HG03280 (cell line): Measurements from ENCODE around the gene KRT7.

ENCODE experiments used
- ATAC-seq: cut with Tn5 transposase; IDR thresholded peaks from one replicate; pipeline ENCODE4 v1.9.1; 2021; ENCODE audit warnings: mild to moderate bottlenecking, moderate library complexity; ENCODE audit not compliant: unreplicated experiment

The KRT7 gene

DNA sequence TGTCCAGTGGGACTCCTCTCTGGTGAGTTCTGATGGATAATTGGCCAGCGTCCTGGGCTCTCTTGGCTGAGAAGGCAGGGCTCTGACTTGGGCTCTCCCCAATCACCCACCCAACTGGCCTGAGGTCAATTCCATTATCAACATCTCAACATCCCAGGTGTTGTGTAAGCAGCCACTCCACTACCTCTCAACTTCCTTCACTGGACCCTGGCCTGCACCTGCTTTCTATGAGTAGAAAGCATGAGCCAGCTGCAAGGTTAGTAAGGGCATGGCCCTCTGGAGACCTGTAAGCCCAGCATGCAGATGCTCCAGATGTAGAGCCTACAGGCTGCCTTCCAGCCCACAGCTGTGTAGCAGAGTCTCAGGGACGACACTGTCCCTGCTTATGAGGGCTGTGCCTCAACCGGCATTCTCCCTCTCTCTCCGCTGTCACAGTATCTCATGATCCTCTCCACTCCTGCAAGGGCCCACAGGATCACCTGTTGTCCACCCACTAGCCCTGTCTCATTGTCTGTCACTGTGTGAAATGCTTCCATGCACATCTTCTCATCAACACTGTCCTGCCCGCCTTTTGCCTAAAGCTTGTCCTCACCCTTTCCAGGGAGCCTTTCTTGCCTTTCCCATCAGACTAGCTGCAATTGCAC, 63.7 kb downstream of the KRT7 start:
- ATAC-seq: no peak
